HG03457 (cell line): Measurements from ENCODE around the gene HOXA10.

ENCODE experiments used
- ATAC-seq: cut with Tn5 transposase; IDR thresholded peaks from one replicate; pipeline ENCODE4 v1.9.1; 2021; ENCODE audit warnings: moderate number of reproducible peaks; ENCODE audit not compliant: unreplicated experiment

The HOXA10 gene

DNA sequence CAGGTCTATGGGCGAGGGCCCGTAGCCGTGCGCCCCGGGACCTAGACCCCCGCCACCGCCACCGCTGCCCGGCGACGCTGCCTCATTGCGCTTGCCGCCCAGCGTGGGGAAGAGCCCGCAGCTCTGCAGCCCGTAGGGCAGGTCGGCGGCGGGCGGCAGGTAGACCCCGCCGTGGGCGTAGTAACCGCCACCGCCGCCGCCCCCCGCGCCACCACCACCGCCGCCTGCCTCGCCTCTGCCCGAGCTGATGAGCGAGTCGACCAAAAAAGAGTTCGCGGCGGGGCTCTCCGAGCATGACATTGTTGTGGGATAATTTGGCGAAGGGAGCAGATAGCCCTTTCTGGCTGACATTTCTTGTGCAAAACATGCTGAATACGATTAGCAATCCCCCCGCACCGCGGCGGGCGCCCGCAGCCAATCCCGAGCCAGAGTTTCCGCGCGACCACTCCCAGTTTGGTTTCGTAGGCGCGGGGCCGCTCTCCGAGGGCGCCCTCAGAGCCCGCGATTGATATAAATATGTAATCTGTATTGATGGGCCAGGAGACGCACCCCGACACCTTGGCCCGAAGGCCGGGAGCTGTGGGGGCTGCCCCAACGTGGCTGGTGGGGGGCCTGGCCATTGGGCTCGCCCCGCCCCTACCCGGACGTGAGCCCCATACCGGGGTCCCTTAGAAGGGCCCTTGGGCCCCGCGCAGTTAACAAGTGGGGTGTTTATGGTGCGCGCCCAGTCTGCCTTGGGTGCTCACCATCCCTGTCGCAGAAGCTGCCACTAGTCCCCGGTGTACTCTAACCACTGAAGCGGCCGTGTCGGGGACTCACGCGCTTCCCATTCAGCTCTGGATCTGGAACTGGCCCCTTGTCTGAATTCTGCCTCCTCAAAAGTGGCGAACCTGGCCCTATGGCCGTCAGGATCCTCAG, at the start of gene HOXA10:
TSS of gene HOXA10 (minus strand) at position 365 of the 918 bp plus-strand sequence. CDS start at position 351, 14 bp downstream.
- ATAC-seq, result no peak

DNA sequence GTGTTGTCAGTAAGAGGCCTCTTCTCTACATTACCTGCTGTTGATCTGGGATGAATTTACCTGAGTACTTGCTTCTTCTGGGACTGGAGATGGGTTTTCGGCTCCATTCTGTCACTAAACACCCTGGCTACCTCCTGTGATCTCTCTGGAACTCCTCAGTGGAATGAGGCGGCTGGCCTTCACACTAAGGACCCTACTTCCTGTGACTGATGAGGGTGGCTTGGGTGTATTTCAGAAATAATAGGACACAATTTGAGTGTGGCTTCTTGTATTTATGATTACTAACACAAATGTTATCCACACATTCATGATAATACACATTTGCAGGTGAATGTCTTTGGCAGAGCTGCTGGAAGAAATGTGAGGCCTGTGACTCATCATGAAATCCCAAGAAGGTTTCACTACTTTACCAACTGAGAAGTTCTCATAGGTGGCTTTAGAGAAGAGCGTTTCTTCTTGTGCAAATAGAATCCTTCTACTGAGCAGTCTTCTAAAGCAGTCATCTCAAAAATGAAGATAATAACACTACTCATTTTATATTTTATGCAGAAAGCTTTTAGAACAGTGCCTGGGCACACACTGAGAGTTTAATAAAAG, 47.2 kb upstream of the HOXA10 start:
- no peak for ATAC-seq

DNA sequence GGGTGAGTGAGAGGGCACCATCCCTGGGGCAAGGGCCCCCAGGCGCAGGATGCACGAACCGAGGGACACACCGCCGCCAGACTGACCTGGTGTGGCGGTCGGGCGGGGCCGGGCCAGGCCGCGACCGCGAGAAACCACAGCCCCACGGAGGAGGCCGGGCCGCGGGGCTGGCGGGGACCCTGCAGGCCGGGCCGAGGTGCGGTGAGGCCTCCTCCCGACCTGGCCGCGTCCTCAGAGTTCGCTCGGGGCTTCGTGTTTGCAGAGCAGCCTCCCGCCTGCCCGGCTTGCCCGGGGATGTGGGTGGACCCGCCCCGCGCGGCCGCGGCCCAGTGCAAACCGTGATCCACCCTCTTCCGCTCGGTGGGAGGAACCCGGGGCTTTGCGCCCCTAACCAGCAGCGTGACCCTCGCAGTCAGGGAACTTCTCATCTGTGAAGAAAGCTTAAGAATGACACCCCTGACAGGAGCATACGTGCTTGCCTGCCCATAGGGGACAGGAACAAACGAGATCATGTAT, 46.4 kb upstream of the HOXA10 start:
- ATAC-seq, result no peak

DNA sequence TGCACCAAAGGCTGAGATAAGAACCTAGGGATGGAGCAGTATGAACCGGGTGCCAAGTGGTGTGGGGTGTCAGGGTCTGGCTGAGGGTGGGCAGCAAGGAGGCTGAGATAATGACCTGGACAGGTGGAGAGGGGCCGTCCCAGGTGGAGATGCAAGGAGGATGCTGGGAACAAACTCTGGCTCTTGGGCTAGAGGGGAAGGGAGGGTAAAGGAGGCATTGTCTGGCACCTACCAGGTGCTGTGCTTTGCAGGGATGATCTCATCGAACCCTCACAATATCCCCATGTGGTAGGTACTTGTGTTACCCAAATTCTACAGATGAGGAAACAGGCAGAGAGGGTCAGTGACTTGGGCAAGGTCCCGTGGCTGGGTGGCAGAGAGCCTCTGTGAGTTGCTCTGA, 45.7 kb upstream of the HOXA10 start:
- ATAC-seq, result no peak

DNA sequence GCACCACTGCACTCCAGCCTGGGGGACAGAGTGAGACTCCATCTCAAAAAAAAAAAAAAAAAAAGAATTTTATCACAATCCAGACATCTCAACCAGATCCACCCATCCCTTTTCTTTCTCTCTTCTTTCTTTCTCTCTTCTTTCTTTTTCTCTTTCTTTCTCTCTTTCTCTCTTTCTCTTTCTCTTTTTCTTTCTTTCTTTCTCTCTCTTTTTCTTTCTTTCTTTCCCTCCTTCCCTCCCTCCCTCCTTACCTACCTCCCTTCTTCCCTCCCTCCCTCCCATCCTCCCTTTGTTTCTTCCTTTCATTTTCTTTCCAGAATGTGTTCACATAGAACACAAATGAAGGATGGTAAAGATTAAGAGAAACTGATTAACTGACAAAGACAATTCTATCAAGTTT, 43.8 kb upstream of the HOXA10 start:
- ATAC-seq, result no peak

DNA sequence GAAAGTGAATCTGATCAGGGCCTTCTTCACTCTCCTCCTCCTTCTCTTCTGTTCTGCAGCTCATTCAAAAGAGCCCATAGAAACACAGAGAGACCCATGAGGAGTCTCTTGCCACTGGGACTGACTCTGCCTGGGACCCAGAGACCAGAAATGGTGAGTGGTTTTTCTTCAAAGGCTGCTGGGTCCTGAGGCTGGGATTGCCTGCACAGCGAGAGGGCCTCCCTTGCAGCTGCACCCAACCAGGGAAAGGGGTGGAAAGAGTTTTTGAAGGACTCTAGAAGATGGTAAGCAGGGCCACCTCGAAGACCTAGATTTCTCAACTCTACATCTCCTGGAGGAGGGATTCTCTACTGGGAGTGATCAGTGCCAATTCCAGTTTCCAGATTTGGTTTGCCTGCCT, 41.2 kb upstream of the HOXA10 start:
- ATAC-seq, result no peak

DNA sequence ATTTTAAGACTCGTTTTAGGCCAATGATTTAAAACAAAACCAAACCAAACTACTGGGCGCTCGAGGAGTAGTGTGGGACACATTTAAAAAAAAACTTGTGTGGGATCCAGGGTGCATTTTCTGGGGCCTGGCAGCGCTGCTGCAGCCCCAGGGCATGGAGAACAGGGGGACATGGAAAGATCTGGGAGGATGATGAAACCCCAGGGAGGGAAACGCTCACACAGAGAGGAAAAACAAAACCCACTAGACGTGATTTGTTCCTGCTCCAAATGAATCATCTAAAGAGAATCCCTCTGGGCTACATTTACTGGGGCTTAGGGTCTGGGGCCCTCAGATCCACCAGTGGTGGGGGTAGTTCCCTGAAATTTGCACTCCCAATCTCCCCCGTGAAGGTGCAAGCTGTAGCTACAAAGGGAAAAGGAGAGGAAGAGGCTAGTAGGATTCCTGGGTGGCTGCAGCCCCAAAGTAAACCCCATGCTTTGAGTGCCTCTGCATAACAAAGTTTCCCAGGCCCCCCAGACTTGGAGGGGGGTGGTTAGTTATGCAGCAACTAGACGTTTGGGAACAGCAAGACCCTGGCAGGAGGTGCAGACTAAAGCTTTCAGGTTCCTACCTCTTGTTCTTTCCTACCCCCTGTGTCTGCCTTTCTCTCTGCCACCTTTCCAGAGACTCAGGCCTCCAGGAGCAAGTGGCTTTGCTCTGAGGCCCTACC, 40.3 kb upstream of the HOXA10 start:
- ATAC-seq, result no peak

DNA sequence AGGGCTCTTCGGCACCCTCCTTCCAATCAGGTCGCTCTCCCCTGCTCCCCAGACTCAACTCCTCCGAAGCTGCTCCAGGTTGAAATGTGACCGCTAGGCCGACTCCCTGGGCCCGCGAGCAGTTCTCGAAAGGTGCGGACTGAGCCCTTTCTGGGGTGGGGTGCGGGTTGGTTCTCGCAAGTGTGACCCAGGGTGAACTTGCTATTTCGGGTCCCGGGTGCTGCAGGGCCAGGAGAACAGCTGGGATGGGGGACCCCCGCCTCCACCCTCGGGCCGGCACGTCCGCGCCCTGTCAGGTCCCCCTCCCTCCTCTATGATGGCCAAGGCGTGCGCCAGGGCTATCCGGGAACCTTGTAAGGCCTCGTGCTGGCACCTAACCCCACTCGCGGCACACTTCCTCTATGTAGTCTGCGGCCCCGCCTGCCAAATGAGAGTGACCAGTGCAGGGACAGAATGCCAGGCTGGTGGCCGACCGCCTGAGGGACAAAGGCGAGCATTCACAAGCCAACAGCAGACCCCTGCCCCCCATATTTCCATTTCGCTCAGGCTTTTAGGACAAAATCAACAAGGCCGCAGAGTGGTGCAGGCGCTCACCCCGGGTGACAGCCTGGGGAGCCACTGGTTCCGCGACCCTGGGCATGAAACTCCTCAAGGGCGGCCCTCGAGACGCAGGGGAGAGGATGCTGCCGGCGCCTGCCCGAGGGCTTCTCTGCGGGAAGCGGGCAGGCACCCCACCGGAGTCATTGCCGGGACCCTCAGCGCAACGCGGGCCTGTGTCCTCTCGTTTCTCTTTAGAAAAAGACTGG, 39.5 kb upstream of the HOXA10 start:
- no peak for ATAC-seq

DNA sequence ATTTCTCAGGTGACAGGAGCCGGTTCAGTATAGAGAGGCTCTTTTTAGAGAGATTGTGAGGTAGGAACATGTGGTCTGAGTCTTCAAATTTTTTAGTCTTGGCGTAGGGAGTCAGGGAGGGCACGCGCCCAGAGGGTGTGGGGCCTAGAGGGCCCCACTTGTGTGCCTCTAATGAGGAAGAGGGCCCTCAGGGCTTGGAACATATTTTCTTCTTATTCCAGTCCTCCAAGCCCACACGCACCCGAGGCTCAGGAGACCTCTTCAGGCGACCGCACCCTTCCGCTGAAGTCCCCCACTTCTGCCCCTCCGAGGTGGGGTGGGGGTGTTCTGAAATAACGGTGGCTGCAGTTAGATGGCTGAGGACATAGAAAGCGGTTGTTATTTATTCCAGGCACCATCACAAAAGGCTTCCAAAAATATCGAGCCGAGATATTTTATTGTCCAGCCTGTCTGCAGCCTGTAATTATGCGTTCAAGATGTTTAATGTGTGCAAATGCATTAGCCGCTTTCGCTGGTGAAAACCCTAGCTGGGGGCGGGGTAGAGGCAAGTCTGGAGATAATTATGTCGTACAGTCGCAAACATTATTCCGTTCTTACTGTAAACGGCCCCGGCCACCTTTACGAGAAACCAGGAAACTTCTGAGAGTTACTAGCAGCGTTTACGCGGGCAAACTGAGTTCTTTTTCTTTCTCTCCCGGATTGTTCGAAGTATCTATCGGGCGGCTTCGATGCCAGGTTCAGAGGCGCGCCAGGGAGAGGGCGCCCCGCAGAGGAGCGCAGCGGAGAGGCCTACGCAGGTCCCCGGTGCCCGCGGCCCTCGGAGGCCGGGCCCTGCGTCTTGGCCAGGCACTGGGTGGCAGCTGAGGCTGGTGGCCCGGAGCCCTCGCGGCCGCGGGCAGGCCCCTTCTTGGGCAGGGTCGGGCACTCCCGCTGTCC, 38.6 kb upstream of the HOXA10 start:
- ATAC-seq, result no peak

DNA sequence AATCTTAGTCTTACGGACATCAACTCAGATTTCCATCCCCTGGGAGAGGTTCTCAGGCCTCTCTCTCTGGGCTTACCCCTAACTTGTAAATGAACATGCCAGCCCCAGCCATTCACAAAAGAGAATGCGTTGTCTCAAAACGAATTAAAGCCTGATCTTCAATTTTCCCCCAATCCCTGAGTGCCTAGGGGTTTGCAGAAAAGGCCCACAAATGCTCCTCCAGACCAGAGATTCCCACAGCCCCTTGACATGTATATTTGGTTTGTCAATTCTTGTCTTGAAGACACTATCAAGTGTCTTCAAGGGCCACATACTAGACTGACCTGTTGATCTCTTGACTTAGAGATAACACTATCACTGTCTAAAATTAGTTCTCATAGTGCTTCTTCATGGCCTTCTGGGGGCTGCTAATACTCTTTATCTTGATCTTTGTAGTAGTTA, 37.7 kb upstream of the HOXA10 start:
- ATAC-seq, result no peak

DNA sequence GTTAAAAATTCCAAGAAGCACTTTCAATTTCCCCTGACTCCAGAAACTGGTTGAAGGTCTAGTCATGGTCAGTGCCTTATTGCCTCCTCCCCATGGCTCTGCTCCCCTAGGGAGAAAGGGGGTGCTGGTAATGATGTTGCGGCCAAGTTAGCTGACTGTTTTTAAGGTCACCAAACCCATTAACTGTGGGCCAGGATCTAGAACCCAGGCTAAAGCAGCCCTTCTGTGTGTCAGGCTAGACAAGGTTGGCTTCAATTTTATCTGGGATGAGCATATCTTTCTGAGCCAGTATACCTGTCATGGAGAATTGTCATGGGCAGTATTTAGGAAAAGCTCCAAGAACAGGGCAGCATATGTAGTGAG, 36.9 kb upstream of the HOXA10 start:
- ATAC-seq, result no peak

DNA sequence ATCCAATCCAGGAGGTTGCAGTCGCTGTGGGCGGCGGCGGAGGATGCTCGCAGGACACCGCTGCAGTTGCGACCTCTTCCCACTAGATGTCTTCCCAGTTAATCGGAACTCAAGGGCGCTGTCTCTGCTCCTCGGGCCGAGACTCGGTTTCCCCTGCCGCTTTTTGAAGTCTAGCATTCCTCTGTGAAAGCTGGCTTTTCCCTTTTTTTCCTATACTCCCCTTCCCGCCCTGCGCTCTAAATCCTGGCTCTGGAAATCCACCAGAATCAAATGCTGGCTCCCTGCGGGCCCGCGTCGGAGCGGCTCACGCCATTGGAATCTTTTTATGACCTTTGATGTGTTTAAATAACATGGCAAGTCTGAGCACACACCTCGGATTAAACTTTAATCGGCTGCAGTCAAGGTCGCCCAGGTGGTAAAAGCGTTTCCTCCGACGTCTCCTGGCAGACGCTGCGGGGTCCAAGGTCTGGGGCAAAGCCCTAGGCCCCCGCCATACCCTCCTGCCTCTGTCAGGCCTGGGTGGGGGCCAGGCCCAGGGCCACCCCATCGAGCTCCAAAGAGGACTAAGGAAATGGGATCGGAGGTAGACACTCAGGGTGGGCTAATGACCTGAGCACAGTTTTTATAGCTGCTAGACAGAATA, 36.4 kb upstream of the HOXA10 start:
- no peak for ATAC-seq

DNA sequence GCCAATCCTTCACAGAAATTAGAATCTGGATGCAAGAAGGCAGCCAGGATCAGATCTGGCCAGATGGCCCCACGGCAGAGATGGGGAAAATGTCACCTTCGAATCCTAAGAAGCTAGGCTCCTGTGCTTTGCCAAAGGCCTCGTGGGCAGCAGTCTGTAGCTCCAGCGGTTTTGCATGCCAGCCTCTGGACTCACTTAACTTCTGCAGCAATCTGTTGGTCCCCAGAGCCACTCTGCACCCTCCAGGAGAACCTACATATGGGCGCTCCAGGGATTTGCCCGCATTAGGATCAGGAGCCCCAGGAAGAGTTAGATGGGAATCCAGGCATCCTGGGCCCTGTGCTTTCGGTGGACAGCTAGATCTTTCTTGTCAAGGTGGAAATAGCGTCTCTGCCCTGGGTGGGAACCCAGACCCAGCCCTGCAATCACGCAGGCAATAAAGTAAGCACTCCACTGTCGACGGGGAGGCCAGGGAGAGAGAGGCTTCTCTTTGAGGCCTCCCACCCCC, 35.9 kb upstream of the HOXA10 start:
- ATAC-seq, result no peak

DNA sequence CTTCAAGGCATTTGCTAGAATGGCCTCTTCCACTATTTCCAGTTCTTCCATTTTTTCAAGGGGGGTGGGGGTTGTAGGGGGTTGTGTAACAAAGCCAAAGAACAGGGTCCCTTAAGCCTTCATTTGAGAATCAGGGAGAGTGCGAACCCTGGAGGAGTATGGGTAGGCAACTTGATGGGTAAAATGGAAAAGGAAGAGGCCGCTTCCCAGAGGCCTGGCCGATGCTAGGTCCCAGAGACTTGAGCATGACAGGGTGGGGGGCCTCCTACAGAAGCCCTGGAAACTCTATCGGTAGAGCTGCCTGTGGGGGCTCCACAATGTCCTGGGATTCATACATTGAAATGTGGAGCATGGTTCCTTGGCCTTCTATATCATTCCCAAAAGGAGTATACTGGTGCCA, 34.9 kb upstream of the HOXA10 start:
- ATAC-seq, result no peak

DNA sequence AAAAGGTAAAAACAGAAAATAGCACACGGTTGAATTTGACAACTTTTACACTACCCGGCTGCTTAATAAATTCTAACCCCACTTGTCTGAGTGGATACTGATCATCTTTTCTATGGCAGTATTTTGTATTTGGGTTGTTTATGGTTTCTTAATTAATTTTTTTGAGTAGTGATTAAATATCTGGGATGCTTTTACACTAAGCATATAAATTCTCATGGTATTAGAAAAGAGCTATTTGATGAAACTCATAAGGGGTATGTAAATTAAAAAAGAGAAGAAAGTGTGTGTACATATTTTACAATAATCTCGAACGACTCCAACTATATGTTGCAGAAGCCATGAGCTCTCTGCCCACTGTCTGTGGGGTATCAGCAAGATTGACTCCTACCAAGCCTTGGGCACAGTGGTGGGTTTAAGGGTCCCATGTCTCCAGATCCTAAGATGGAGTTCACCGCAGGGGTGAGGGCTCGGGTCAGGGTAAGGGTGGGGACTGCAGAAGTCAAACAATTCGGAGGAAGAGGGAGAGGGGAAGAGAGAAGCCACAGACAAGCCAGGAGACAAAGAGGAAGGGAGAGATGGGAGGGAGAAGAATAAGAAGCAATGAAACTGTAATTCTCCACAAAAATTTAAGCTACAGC, 33.3 kb upstream of the HOXA10 start:
- ATAC-seq, result no peak

DNA sequence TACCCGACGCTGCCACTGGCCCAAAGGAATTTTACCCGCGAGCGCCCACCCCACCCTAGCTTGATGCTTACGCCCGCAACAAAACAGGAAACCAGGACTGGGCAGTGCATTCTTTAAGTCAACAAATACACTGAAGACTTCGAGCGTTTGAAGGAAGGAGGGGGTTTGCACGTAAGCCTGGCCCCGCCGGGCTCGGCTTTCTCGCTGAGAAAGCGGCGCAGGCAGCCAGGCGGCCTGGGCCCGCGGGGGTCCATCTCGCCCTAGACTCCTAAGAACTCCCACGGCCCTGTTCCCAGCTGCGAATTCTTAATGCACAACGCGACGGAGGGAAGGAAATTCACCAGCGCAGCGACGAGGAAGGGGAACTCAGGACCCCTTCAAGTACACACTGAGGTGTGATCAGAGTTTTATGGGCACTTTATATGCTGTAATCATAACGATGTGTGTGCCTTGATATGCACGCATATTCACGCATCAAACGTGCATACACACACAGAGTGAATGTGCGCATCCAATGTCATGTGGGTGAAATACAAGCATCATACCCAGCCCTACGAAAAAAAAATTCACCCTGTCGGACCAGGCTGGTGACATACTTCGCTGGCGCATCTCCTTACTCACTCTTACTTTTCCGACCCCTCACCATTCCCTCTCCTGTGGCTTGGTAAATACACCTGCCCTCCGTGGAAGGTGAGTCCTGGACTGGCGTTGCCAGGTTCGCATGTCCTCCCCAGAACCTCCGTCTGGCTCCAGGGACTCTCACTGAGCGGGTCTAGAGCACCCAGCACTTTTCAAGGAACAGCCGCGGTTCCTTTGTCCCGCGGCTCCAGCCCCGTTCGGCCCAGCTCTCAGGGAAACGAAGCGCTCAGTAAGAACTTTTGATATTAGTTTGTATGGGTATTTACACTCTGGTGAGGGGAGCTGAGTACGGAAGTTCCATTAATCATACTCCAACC, 31.5 kb upstream of the HOXA10 start:
- ATAC-seq, result no peak

DNA sequence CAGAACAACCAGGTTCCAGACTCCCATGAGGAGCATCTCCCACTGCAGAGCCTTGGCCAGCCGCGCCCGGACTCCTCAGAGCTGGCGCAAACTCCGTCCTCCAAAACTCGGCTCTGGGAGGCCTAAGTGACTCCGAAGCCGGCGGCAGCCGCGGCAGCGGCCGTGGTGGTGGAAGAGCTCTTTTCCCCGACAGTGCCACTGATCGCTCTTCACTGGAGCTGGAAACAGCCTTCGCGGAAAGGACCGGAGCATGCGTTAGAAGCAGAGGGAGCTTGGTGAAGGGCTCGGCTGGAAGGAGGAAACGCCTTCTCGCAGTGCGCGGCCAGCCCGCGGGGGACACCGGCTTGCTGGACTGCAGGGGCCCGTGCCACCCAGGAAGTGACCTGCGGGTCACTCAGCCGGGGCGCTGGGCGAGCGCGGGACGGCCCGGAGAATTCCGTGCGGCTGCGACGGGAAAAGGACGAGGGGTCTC, 30.8 kb upstream of the HOXA10 start:
- ATAC-seq, result no peak
